T-helper 2 cell treated with Interferon-gamma antibody and Interleukin-4, amounts not matched to agents 100 ng/mL and 5 ng/mL, for 36 hours (primary cell): ENCODE data around the gene AMER3. TPM values are rescaled to one million over a fixed set of nuclear protein-coding genes. Genes with fewer than 3 reads are reported as not detected.

Source experiments
- intact Hi-C: fragments of 100-400 bp; cut with micrococcal nuclease; formaldehyde crosslinking; loops from one replicate; pipeline ENCODE4 v1.15.1; 2023
- total RNA-seq: library from RNA; stranded (reverse); gene quantifications from 2 replicates; pipeline ENCODE4 v1.2.3, GENCODE V29; 2022

AMER3 gene
- total RNA-seq, 1 donor from 2014 or later = not detected

DNA sequence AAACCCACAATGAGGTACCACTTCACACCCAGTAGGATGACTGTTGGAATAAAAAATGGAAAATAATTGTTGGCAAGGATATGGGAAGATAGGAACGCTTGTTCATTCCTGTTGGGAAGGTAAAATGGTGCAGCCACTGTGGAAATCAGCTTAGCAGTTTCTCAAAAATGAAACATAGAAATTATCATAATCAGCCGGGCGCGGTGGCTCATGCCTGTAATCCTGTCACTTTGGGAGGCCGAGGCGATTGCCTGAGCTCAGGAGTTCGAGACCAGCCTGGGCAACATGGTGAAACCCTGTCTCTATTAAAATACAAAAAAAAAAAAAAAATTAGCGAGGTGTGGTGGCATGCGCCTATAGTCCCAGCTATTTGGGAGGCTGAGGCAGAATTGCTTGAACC, 23.4 kb downstream of the AMER3 start:
- intact Hi-C loops = no loop called here

DNA sequence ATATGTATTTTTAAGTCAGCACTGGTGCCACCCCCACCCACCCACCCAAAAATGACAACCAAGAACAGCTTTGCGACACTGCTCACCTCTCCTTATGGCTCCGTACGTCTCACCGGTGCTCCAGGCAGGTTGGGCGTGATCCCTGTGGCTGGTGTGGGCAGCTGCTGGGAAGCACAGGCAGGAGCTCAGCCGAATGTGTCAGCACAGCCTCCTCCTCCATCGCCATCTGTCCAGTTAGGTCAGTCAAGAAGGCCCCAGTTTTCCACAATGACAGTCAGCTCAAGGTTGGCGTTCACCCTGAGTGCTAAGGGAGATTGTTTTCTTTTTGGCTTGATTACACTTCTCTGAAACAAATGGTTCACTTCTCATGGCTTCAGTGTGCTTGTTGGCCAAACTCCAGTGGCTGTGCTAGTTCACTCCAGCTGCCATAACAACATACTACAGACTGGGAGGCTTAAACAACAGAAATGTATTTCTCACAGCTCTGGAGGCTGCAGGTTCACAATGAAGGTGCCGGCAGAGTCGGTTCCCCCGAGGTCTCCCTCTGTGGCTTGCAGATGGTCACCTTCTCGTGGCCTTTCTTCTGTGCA, 30.2 kb downstream of the AMER3 start:
- intact Hi-C loops = no loop called here

DNA sequence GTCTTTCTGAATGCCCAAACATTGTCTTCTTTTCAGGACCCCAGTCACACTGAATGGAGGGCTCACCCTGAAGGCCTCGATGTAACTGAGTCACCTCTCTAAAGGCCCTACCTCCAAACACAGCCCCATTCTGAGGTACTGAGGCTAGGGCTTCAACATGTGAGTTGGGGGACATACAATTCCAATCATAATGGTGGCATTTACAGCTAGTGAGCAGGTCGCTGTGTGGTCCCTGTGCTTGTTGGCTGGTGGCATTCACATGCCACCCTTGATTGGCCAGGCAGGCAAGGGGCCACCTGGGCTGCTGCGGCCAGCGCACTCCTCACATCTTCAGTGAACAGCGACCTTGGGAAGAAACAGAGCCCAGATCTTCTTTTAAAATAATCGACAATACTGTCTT, 30.7 kb downstream of the AMER3 start:
- intact Hi-C loops = no loop called here

- intact Hi-C loops = no loop called here
Measured at GRCh38 chr2:130787841-130788240, 32.5 kb downstream of the AMER3 start.

DNA sequence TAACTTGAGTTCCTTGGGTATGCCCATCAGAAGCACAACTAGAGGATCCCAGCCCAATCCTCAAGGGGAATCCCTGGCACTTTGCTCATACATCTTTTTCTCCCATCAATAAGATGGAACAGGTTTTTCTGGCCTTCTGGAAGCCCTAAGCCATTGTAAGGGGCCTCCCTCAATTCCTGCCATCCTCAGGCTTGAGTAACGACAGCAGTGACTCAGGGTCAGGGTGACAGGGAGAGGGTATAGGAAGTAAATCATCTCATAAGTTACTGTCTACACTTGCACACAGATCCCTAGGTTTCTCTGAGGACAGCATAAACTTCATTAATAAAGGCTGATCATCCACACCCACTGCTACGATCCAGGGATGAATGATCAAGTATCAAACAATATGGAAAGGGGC, 35.0 kb downstream of the AMER3 start:
- intact Hi-C loops = loop anchor here (10.0 kb wide), 1 partner anchor 254 kb away; no protein-coding TSS in a partner anchor

DNA sequence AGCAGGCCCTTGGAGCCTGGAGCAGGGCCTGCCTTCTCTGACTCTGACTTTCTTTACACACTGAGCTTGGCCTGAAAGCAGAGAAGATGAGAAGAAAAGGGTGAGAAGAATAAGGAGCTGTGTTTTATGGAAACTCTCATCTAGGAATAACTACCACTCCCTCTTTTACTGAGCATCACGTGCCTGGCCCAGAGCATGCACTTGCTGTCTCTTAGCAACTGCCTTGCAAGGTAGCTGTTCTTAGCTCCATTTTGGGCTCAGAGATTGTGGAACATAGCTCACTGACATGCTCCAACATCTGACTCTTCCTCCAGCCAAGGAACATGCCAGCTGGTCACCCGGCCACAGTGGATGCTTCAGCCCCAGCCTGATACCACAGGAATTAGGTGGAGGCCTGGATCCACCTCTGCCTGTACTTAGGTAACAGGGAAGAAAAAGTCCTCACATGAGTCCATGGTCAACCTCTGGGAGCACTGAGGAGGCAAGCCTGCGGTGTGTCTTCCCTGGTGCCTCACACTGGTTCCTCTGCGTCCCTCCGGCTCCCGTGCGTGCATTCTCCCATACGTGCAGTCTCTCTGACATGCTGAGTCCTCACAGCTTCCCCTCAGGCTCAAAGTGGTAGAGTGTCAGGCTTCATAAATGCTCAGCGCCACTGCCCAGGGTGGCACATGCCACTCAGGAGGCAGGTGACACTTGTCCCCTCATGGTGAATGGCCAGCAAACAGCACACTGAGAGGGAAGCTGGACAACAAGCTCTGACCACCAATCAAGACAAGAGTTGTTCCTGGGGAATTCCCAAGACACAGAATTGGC, 35.7 kb downstream of the AMER3 start:
- intact Hi-C loops = loop anchor here (10.0 kb wide), 1 partner anchor 254 kb away; no protein-coding TSS in a partner anchor

DNA sequence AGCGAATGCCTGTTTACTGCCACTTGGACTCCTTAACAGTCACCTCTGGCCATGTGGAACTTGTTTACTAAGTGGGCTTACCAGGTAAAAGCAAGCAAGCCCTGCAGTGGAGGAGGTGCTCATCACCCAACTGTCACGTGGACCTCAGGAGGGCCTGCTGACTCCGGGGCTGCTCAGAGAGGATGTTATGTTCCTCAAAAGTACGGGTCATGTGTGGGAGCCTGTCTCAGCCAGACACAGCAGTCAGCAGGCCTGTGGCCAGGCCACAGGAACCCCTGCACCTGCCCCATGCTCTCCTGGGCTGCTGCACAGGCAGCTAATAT, 36.2 kb downstream of the AMER3 start:
- intact Hi-C loops = loop anchor here (10.0 kb wide), 1 partner anchor 253 kb away; no protein-coding TSS in a partner anchor

GRCh38 chr2:130795431-130795830, 40.1 kb downstream of the AMER3 start:
- intact Hi-C loops = loop anchor here (5.0 to 10.0 kb wide), 3 partner anchors 249 to 887 kb away; partner anchors contain the start of gene PLEKHB2

DNA sequence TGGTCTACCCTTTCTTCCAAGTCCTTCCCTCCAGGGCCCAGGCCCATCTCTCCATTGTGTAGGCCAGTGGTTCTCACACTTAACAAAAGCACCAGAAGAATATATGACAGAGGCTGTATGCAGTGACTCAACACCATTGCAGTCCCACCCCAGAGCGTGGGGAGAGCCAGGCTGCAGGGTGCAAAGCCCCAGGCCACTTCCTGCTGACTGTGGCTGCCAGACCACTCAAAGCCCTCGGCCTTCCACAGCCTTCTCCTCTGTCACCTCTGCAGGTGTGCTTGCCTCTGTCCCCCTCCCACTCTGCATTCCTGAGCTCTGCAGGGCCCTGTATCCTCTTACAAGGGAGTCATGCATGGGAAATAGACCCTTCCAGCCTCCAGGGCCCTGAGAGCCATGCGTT, 41.0 kb downstream of the AMER3 start:
- intact Hi-C loops = loop anchor here (5.0 to 10.0 kb wide), 3 partner anchors 249 to 886 kb away; partner anchors contain the start of gene PLEKHB2

DNA sequence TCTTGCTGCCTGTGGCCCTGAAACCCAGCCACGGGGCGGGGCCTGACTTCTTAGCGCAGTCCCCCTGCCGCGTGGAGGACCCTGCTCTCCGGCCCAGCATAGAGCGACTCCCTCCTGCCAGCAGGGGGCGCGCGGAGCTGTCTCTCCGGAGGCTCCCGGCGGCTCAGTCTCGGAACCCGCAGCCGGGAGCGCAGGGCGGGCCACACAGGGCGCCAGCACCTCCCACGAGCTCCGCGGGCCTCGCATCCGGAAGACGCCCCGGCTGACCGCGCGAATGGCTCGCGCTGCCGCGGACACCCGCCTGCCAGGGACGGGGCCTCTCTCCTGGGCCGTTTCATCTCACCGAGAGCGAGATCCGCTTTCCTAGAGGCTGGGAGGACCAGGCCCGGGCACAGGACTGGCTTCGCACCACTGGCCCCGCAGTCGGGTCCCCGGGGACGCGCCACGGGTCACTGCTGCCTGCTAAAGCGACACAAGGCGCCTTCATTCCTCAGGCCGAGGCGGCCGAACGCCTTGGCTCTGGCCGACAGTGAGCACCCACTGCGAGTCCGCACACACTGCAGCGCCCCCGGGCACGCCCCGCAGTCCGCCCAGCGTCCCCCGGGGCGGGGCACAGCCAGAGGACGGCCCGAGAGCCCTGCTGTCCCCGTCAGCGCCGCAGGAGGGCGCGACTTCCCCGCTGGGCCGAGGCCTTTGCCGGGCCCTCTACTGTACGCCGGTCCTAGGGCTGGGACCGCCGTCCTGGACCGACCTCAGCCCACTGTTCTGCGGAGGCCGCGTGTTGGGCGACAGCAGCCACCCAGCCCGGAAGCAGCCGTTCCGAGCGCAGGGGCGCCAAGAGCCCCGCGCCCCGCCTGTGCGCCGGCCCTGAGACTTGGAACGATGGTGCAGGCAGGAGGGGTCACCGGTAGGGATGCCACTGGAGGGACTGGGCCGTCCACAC, 42.4 kb downstream of the AMER3 start:
- intact Hi-C loops = loop anchor here (1.0 to 10.0 kb wide), 9 partner anchors 27 to 885 kb away; partner anchors contain the start of genes ARHGEF4, FAM168B and PLEKHB2

DNA sequence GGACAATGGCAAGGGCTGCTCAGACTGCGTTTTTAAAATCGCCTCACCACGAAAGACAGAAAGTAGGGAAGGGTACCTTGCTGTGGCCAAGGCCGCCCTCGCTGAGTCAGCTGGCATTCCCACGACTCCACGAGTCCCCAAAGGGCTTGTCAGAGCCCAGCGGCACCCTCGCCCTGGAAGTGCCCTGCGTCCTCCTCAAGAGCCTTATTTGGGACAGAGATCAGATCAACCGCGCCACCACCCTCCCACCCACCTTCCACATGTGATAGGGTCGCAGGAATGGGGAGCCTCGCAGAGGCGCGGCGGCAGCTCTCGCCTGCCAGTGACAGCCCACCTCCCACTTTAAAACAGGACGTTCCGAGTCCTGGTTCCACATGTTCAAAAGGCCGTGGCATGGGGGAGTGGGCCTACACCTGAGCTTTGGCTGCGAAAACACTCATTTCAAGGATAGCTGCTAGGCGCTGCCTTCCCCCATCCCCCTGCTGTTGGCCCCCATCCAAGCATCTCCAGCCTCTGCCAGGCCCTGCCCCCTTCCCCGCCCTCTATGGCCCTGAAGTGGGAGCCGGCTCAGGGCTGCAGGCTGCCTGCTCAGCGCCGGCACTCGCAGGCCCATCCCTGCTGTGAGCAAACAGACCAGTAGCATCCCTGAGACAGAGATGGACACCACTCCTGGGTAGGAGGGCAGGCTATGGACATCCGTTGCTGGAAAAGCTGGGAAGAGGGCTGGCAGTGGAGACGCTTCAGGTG, 43.3 kb downstream of the AMER3 start:
- intact Hi-C loops = loop anchor here (1.0 to 10.0 kb wide), 6 partner anchors 26 to 884 kb away; partner anchors contain the start of genes ARHGEF4, FAM168B and PLEKHB2

- intact Hi-C loops = loop anchor here (2.0 to 10.0 kb wide), 5 partner anchors 38 to 883 kb away; partner anchors contain the start of genes ARHGEF4, FAM168B and PLEKHB2
Measured at GRCh38 chr2:130799295-130799694, 44.0 kb downstream of the AMER3 start.

- intact Hi-C loops = no loop called here
Measured at GRCh38 chr2:130805613-130806012, 50.3 kb downstream of the AMER3 start.

GRCh38 chr2:130806370-130806769, 51.0 kb downstream of the AMER3 start:
- intact Hi-C loops = no loop called here

GRCh38 chr2:130807659-130808385, 52.5 kb downstream of the AMER3 start:
- intact Hi-C loops = no loop called here

GRCh38 chr2:130808482-130809268, 53.3 kb downstream of the AMER3 start:
- intact Hi-C loops = no loop called here

DNA sequence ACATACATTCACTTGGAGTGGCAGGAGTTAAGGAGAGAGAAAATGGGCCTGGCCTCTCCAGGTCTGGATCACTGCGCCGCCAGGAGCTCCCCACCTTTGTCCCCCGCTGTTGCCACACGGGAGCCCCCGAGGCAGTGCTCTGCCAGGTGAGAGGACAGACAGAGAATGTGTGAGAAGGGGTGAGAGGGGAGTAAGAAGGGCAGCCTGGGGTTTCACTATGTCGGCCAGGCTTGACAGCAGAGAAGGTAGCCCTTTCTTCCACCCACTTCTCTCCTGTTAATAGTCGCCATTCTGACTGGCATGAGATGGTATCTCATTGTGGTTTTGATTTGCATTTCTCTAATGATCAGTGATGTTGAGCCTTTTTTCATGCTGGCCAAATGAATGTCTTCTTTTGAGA, 55.1 kb downstream of the AMER3 start:
- intact Hi-C loops = no loop called here

- intact Hi-C loops = no loop called here
Measured at GRCh38 chr2:130813722-130814121, 58.4 kb downstream of the AMER3 start.
